HCT116 (cell line): ENCODE measurements around the gene PRPF40A.

Experiments used
- CEBPB ChIP-seq: IDR thresholded peaks from 2 replicates; pipeline ENCODE4 v1.6.1; 2012; ENCODE audit warnings: low read depth
- EZH2 ChIP-seq: fragments of 200-600 bp; sonication (generic); IDR thresholded peaks from 2 replicates; pipeline ENCODE4 v1.6.1; 2017; ENCODE audit warnings: antibody characterized with exemption, mixed run types
- FOSL1 ChIP-seq: IDR thresholded peaks from 2 replicates; pipeline ENCODE4 v1.6.1; 2012; ENCODE audit warnings: low read depth
- SP1 ChIP-seq: IDR thresholded peaks from 2 replicates; pipeline ENCODE4 v1.6.1; 2012; ENCODE audit warnings: low read depth
- ZNF274 ChIP-seq: fragments of 200-500 bp; sonication (Bioruptor generic); IDR thresholded peaks from 2 replicates; pipeline ENCODE4 v1.6.1; 2014; ENCODE audit warnings: mild to moderate bottlenecking, low read depth, low read length, inconsistent platforms
- TF ChIP-seq, protein P1 (sequence below), 3 experiments: fragments of 200-600 bp in 1 of 3; sonication (generic) in 1 of 3; IDR thresholded peaks in 2 of 3; conservative IDR thresholded peaks in 1 of 3; 2 replicates each; pipeline ENCODE4 v1.5.1; 2012 to 2017; ENCODE audit warnings: low read depth in 2 of 3, low read length in 2 of 3, antibody characterized with exemption in 1 of 3, borderline replicate concordance in 1 of 3, control low read depth in 1 of 3, mild to moderate bottlenecking in 1 of 3, mixed read lengths in 1 of 3, mixed run types in 1 of 3, moderate library complexity in 1 of 3; ENCODE audit not compliant: insufficient read depth in 1 of 3

- TF ChIP-seq, protein P1, sequence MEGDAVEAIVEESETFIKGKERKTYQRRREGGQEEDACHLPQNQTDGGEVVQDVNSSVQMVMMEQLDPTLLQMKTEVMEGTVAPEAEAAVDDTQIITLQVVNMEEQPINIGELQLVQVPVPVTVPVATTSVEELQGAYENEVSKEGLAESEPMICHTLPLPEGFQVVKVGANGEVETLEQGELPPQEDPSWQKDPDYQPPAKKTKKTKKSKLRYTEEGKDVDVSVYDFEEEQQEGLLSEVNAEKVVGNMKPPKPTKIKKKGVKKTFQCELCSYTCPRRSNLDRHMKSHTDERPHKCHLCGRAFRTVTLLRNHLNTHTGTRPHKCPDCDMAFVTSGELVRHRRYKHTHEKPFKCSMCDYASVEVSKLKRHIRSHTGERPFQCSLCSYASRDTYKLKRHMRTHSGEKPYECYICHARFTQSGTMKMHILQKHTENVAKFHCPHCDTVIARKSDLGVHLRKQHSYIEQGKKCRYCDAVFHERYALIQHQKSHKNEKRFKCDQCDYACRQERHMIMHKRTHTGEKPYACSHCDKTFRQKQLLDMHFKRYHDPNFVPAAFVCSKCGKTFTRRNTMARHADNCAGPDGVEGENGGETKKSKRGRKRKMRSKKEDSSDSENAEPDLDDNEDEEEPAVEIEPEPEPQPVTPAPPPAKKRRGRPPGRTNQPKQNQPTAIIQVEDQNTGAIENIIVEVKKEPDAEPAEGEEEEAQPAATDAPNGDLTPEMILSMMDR (IDR thresholded peaks at IDR 0.05 in 2 of 3, conservative IDR thresholded peaks at IDR 0.05 in 1 of 3; ENCODE audit: borderline replicate concordance in 1 of 3, insufficient read depth in 1 of 3, low read depth in 2 of 3, low read length in 2 of 3): no peak
- TF ChIP-seq EZH2: no peak
- TF ChIP-seq ZNF274: no peak
- no peak for TF ChIP-seq SP1
- TF ChIP-seq FOSL1: no peak
- TF ChIP-seq CEBPB: no peak
These were observed 78.7 kb downstream of the PRPF40A start for GRCh38 chr2:152638590-152638989.
